NCI-H2171 (cell line): ENCODE results near the gene DENND1A.

Source experiments
- DNase-seq: peaks from one replicate; lab custom pipeline; 2025; lab: John Stamatoyannopoulos, UW

DENND1A gene

DNA sequence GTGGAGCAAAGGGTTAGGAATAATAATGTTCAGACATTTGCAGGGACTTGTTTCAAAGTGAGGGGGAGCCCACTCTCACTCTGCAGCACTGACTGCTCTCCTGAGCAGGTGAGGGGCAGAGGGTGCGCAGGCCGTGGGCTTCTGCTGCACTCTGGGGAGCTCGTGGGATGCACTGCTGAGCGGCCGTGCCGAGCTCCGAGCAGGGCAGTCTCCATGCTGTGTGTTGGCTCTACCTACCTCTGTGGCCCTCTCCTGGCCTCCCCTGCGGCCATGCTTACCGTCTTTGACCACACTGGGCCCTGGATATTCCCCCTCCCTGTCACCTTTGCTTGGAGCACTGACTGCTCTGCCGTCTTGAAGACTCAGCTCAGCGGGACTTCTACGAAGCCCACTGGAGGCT, 540.2 kb downstream of the DENND1A start:
- DNase-seq = no peak

DNA sequence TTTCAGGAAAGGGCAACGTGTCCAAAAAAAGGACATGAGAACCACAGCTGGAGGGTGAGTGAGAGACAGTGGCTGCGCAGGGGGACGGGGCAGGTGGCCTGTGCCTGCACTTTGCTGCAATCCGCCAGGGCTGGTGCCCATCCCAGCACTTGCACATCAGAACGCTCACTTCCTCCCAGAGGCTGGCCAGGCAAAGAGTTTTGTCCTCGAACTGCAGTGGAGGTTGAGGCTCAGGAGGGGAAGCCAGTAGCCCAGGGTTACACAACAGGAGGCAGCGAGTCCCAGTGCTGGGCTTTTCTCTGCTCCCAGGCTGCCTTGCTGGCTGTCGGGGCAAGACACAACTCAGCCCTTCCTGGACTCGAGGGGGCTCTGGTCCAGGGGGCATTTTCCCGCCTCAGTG, 540.9 kb downstream of the DENND1A start:
- no peak for DNase-seq

GRCh38 chr9:123387686-123388085, 542.2 kb downstream of the DENND1A start:
- DNase-seq = no peak

- no peak for DNase-seq
Measured at GRCh38 chr9:123383512-123384170, 546.3 kb downstream of the DENND1A start.

DNA sequence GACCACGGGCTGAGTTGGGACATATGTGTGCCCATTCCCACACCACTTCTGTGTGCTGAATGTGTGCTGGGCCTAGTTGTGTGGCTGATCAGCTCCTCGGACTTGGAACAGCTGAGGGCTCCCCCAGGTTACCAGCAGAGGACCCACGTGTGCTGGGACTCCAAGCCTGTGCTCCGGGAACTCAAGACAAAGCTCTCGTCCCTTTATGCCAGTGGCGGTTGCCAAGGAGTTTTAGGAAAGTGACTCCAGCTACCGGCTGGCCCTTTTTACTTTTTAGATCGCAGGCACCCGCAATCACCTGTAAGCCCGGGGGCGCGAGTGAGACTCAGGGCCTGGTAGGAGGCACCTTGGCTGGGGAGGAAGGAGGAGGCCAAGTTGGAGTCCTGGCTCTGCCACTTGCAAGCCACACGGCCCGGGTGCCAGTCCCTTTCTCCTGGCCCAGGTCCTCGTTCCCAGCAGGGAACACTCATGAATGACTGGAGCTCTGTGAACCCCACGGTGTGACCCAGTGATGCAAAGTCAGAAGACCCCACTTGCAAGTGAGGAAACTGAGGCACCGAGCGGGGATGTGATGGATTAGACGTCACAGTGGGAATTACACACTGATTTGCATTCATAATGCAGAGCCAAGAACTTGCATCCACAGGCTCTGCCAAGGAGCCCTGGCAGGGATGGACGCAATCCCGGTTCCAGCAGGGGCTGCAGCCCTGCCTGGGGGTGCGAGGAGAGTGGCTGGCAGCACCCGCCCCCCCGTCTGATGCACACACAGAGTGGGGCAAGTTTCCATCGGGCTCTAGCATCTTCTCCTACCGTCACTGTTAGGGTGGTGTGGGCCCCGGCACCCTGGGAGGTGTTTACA, 547.0 kb downstream of the DENND1A start:
- no peak for DNase-seq

GRCh38 chr9:123380852-123381705, 548.8 kb downstream of the DENND1A start:
- DNase-seq = no peak

DNA sequence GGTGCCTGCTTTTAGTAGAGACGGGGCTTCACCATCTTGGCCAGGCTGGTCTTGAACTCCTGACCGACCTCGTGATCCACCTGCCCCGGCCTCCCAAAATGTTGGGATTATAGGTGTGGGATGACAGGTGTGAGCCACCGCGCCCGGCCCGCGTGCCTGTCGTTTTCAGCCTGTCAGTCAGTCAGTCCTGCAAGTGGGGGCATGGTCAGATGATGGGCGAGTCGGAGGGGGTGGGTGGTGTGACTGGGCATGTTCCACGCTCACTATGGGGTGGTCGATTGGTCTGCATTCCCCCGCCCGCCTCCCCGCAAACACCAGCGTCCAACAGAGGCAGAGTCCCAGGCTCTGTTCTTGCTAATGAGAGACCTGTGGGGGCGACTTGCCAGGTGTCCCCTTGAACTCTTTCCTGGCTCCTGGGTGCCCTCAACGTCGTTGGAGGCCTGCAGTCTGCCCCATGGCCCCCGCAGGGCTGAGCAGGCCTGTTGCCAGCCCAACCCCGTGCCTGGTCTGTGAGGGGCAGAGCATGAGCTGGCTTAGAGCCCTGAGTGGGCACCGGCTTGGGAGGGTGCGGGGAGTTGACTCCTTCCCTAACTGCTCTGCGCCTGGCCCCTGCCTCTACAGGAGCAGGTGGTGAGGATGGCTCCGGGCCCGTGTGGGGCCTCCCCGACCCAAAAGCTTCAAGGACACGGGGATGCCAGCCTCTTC, 550.8 kb downstream of the DENND1A start:
- no peak for DNase-seq

- no peak for DNase-seq
Measured at GRCh38 chr9:123378025-123378424, 551.9 kb downstream of the DENND1A start.

GRCh38 chr9:123377211-123377971, 552.5 kb downstream of the DENND1A start:
- DNase-seq = no peak

GRCh38 chr9:123376218-123377071, 553.5 kb downstream of the DENND1A start:
- no peak for DNase-seq

DNA sequence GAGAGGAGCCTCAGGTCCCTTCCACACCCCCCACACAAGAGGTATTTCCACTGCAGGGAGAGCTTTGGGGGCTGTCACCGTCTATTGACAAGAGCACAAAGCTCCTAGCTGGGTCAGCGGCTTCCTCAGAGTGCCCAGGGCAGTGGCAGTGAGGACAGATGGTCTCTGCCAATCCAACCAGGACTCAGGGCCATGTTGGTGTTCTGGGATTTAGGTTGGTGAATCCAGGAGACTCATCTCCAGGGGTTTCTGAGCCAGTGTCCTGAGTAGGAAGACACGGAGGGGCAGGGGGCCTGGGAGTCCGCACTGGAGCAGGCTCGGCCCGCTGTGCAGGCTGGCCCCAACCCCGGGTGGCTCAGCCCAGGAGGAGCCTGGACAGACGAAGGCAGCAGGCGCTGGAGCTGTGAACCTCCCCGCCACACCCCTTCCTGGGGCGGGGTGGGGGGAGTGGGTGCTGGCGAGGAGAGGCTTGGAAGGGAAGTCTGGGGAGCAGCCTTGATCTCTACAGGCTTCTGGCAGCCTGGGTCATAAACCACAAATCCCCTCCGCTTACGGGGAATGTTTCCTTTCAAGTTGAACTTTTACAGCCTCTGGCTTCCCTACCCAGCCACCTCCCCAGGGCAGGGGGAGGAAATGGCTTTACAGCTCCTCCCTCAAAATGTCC, 554.3 kb downstream of the DENND1A start:
- DNase-seq = no peak

DNA sequence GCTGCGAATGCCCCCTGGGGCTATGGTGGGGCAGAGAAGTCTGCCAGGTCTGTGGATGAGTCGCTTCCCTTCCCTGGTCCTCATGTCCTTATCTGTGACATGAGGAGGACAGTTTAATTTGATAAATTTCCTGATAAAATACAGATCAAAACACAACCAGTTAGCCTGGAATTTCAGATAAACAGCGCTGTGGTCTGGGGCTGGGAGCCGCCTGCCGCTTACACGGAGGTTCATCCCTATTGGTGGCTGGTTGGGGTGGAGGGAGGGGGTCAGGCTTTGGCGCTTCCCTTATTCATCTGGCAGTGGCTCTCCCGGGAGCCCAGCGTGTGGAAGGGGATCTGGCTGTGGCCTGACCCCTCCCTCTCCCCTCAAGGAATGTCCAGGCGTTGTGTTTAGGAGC, 556.0 kb downstream of the DENND1A start:
- DNase-seq = no peak

GRCh38 chr9:123373447-123373923, 556.4 kb downstream of the DENND1A start:
- no peak for DNase-seq

- DNase-seq = no peak
Measured at GRCh38 chr9:123372766-123373446, 557.0 kb downstream of the DENND1A start.

DNA sequence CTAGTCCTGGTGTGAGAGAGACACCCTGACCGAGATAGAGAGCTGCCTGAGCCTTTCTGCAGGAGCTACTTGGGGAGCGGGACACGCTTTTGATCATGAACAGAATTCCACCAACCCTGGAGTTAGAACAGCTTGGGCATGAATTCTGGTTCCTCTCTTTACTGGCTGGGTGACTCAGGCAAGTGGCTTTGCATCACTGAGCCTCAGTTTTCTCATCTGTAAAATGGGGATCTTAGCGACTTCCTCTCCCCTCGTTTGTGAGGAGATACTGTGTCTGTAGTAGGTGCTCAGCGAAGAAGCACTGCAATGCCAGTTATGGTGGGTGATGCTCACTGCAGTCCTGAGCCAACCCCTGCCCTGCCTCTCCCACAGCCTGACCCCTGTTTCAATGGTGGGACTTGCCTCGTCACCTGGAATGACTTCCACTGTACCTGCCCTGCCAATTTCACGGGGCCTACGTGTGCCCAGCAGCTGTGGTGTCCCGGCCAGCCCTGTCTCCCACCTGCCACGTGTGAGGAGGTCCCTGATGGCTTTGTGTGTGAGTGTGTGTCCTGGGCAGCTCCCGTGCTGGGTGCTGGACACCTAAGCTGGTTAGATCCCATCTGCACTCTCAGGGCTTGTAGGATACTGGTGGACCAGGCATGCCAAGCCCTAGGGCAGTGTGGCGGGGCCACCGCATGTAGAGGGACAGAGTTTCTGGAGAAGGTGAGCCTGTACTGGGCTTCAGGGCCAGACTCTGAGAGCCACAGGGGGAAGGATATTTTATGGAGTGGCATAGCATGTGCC, 557.9 kb downstream of the DENND1A start:
- DNase-seq = no peak

GRCh38 chr9:123371228-123371584, 558.7 kb downstream of the DENND1A start:
- DNase-seq = no peak

DNA sequence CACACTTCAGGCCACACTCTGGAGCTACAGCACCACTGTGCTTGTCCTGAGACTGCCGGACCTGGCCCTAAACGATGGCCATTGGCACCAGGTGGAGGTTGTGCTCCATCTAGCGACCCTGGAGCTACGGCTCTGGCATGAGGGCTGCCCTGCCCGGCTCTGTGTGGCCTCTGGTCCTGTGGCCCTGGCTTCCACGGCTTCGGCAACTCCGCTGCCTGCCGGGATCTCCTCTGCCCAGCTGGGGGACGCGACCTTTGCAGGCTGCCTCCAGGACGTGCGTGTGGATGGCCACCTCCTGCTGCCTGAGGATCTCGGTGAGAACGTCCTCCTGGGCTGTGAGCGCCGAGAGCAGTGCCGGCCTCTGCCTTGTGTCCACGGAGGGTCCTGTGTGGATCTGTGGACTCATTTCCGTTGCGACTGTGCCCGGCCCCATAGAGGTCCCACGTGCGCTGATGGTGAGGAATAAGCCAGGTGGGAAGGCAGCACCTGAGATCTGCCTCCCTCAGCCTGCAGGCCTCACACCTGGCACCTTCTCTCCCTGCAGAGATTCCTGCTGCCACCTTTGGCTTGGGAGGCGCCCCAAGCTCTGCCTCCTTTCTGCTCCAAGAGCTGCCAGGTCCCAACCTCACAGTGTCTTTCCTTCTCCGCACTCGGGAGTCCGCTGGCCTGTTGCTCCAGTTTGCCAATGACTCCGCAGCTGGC, 559.2 kb downstream of the DENND1A start:
- DNase-seq = no peak

DNA sequence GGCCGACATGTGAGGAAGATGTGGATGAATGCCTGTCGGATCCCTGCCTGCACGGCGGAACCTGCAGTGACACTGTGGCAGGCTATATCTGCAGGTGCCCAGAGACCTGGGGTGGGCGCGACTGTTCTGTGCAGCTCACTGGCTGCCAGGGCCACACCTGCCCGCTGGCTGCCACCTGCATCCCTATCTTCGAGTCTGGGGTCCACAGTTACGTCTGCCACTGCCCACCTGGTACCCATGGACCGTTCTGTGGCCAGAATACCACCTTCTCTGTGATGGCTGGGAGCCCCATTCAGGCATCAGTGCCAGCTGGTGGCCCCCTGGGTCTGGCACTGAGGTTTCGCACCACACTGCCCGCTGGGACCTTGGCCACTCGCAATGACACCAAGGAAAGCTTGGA, 559.8 kb downstream of the DENND1A start:
- DNase-seq = no peak
